GM12878 (cell line): ENCODE measurements around the gene BLOC1S4. TPM values are rescaled to one million over a fixed set of nuclear protein-coding genes. Genes with fewer than 3 reads are reported as not detected.

Experiments used
- CBX5 ChIP-seq: sonication (generic); IDR thresholded peaks from 2 replicates; pipeline ENCODE4 v1.6.1; 2016; ENCODE audit warnings: low read depth, moderate library complexity, mild to moderate bottlenecking, inconsistent platforms
- CEBPZ ChIP-seq: fragments of 150-350 bp; IDR thresholded peaks from 2 replicates; pipeline ENCODE4 v1.6.1; 2016; ENCODE audit warnings: low read depth, low read length
- CHD4 ChIP-seq: fragments of 200-600 bp; sonication (generic); IDR thresholded peaks from 2 replicates; pipeline ENCODE4 v1.6.1; 2016; ENCODE audit warnings: mild to moderate bottlenecking
- ESRRA ChIP-seq: IDR thresholded peaks from 2 replicates; pipeline ENCODE4 v1.6.1; 2012; ENCODE audit warnings: mild to moderate bottlenecking, low read length, improper control_type of control experiment
- IRF4 ChIP-seq: IDR thresholded peaks from 2 replicates; pipeline ENCODE4 v1.6.1; 2011; ENCODE audit warnings: low read depth, low read length
- KAT2A ChIP-seq: conservative IDR thresholded peaks from 2 replicates; pipeline ENCODE4 v1.6.1; 2011; ENCODE audit warnings: low read depth, low read length; ENCODE audit not compliant: control insufficient read depth
- KDM1A ChIP-seq: fragments of 200-600 bp; sonication (generic); IDR thresholded peaks from 2 replicates; pipeline ENCODE4 v1.6.1; 2016; ENCODE audit warnings: borderline replicate concordance
- LARP7 ChIP-seq: fragments of 450-650 bp; IDR thresholded peaks from 2 replicates; pipeline ENCODE4 v1.6.1; 2017; ENCODE audit warnings: mild to moderate bottlenecking
- MLLT1 ChIP-seq: fragments of 450-650 bp; IDR thresholded peaks from 2 replicates; pipeline ENCODE4 v1.6.1; 2016; ENCODE audit warnings: mild to moderate bottlenecking
- POLR2AphosphoS2 ChIP-seq: IDR thresholded peaks from 2 replicates; pipeline ENCODE4 v1.6.1; 2011; ENCODE audit warnings: low read depth, mild to moderate bottlenecking, low read length, improper control_type of control experiment, moderate library complexity
- RAD21 ChIP-seq: IDR thresholded peaks from 2 replicates; pipeline ENCODE4 v1.6.1; 2011; ENCODE audit warnings: mild to moderate bottlenecking, low read depth, low read length, moderate library complexity; ENCODE audit not compliant: insufficient read depth
- RFX5 ChIP-seq: IDR thresholded peaks from 2 replicates; pipeline ENCODE4 v1.6.1; 2011; ENCODE audit warnings: low read depth, low read length, improper control_type of control experiment
- RUNX3 ChIP-seq: IDR thresholded peaks from 2 replicates; pipeline ENCODE4 v1.6.1; 2012; ENCODE audit warnings: low read length, inconsistent platforms
- STAT1 ChIP-seq: fragments of 450-650 bp; conservative IDR thresholded peaks from 2 replicates; pipeline ENCODE4 v1.6.1; 2014; ENCODE audit warnings: antibody characterized with exemption, mild to moderate bottlenecking
- TCF3 ChIP-seq: IDR thresholded peaks from 2 replicates; pipeline ENCODE4 v1.6.1; 2012; ENCODE audit warnings: low read depth, mild to moderate bottlenecking, low read length, borderline replicate concordance; ENCODE audit not compliant: insufficient read depth
- TCF7 ChIP-seq: IDR thresholded peaks from 2 replicates; pipeline ENCODE4 v1.6.1; 2014; ENCODE audit warnings: antibody characterized with exemption, borderline replicate concordance
- ZBED1 ChIP-seq: IDR thresholded peaks from 2 replicates; pipeline ENCODE4 v1.6.1; 2016; ENCODE audit warnings: borderline replicate concordance
- ZBTB33 ChIP-seq: fragments of 450-650 bp; IDR thresholded peaks from 2 replicates; pipeline ENCODE4 v1.6.1; 2017; ENCODE audit warnings: mild to moderate bottlenecking
- ZNF274 ChIP-seq: IDR thresholded peaks from one replicate; pipeline ENCODE4 v1.8.0; 2011; ENCODE audit not compliant: insufficient read length, insufficient read depth
- ZNF687 ChIP-seq: fragments of 450-650 bp; IDR thresholded peaks from 2 replicates; pipeline ENCODE4 v1.6.1; 2017; ENCODE audit warnings: mild to moderate bottlenecking, moderate library complexity
- polyA plus RNA-seq, 11 experiments: library from polyadenylated mRNA; depleted of rRNA in 4 of 11; unstranded in 6 of 11; stranded (reverse) in 5 of 11; fragments of >200 nt; fragmentation: Nextera tagmentation in 4 of 11; fragmentation: Illumina TruSeq in 1 of 11; extraction: Ambion mirVana in 4 of 11; extraction: Trizol in 1 of 11; gene quantifications; 1 replicate in 1 of 11; 2 replicates in 10 of 11; pipeline versions ENCODE4 v1.2.1 to v1.2.3, GENCODE V29; 2011 to 2016; ENCODE audit warnings: inconsistent platforms in 2 of 11, missing spikeins in 2 of 11, low read depth in 1 of 11
- total RNA-seq, 4 experiments: library from RNA; depleted of rRNA in 3 of 4; stranded (reverse); fragments of >200 nt in 3 of 4; fragmentation: Illumina TruSeq in 1 of 4; extraction: Trizol in 1 of 4; gene quantifications; 2 replicates each; pipeline versions ENCODE4 v1.2.1 to v1.2.3, GENCODE V29; 2013 to 2021

The BLOC1S4 gene
- total and polyA plus RNA-seq, 10 of the 15 experiments (the other 5 are each of a cell fraction or from before 2014, with no cell fraction given) = 2.7 to 23.8 (median 9.5) TPM

GRCh38 chr4:6716018-6716911, at the start of gene BLOC1S4 (continued):
- TF ChIP-seq CEBPZ = no peak
- peak; percentile 77 for TF ChIP-seq ZNF687
- TF ChIP-seq RFX5 = no peak
- TF ChIP-seq ZNF274 = no peak
- TF ChIP-seq RUNX3 = 0 out of 2 replicates have a peak, but pooled peaks have one; percentile 7
- no peak for TF ChIP-seq ZBTB33
- TF ChIP-seq TCF3 = no peak
- TF ChIP-seq ESRRA = no peak
- TF ChIP-seq ZBED1 = no peak
- TF ChIP-seq CHD4 = no peak
- no peak for TF ChIP-seq KDM1A
- TF ChIP-seq TCF7 = no peak
- no peak for TF ChIP-seq IRF4
- 0 out of 2 replicates have a peak, but pooled peaks have one; percentile 24 for TF ChIP-seq STAT1
- TF ChIP-seq POLR2AphosphoS2 = peak; percentile 87
- peak; percentile 99 for TF ChIP-seq LARP7
- TF ChIP-seq RAD21 = no peak
- no peak for TF ChIP-seq KAT2A
- no peak for TF ChIP-seq CBX5
- no peak for TF ChIP-seq MLLT1
